Ovary (tissue), 3 donors: ENCODE data around the gene ABTB2.

Experiments
- POLR2A ChIP-seq: fragments of 450-650 bp; IDR thresholded peaks from one replicate; pipeline ENCODE4 v1.6.1; 2017; ENCODE audit warnings: antibody characterized with exemption, mild to moderate bottlenecking, moderate library complexity
- TF ChIP-seq, protein P1 (sequence below), 3 donors: fragments of 450-650 bp in 2 of 3; fragments of 200-600 bp in 1 of 3; IDR thresholded peaks; one replicate each; pipeline versions ENCODE4 v1.5.1 to v1.8.0; 2016 to 2022; ENCODE audit warnings: antibody characterized with exemption in 3 of 3, mild to moderate bottlenecking in 1 of 3
- donor health status: DM: no; HTN: no; CAD: no.

DNA sequence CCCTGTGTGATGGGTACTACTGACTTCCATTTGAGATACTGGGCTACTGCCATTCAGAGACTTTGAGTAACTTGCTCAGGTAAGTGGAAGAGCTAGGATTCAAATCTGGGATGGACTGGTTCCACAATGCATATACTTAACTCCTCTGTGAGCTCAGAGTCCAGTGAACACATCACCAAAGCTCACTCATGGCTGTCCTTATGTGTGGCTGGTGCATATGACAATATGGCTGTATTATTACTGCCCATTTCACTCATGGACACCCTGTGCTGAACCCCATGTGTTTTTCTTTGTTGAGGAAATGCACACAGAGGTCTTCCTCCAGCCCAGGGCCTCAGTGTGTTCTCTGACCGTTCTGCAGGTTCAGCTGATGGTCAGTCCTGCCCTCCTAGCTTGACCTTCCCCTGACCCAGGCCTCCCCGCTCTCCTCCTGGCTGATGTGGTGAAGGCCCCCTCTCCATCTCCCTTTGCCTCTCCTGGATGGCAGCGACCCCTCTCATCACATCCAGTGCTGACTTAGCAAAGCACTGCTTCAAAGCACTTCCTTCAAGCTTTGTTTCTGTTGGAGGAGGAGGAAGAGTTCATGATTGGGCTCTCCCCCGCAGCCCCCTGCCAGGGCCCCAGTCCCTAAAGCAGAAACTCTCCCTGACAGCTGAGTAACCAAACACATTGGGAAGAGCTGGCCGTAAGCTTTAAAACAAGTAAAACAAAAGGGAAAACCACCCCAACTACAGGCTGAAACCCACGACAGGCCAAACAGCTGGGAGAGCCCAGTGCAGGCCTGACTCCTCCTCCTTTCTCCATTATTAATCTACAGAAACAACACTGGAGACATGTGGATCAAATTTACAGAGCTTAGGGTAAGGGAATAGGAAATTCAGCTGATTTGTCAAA lies 151.2 kb downstream of the ABTB2 start:
- TF ChIP-seq, protein P1, sequence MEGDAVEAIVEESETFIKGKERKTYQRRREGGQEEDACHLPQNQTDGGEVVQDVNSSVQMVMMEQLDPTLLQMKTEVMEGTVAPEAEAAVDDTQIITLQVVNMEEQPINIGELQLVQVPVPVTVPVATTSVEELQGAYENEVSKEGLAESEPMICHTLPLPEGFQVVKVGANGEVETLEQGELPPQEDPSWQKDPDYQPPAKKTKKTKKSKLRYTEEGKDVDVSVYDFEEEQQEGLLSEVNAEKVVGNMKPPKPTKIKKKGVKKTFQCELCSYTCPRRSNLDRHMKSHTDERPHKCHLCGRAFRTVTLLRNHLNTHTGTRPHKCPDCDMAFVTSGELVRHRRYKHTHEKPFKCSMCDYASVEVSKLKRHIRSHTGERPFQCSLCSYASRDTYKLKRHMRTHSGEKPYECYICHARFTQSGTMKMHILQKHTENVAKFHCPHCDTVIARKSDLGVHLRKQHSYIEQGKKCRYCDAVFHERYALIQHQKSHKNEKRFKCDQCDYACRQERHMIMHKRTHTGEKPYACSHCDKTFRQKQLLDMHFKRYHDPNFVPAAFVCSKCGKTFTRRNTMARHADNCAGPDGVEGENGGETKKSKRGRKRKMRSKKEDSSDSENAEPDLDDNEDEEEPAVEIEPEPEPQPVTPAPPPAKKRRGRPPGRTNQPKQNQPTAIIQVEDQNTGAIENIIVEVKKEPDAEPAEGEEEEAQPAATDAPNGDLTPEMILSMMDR (IDR thresholded peaks at IDR 0.05): no peak
- no peak for TF ChIP-seq POLR2A
